GM21526 (cell line): ENCODE measurements around the gene MED4.

Experiments
- ATAC-seq: cut with Tn5 transposase; IDR thresholded peaks from one replicate; pipeline ENCODE4 v1.9.1; 2021; ENCODE audit warnings: moderate library complexity; ENCODE audit not compliant: unreplicated experiment, low FRiP score

MED4 gene

GRCh38 chr13:48094781-48095502 is at the start of gene MED4:
TSS of gene MED4 (minus strand) at chr13:48095104. CDS start at chr13:48095078, 26 bp downstream.
- peak; percentile 91 for ATAC-seq

- ATAC-seq, result no peak
Observed at GRCh38 chr13:48144413-48145035, 49.6 kb upstream of the MED4 start.

GRCh38 chr13:48142436-48142835 is 47.5 kb upstream of the MED4 start:
- ATAC-seq, result no peak

- no peak for ATAC-seq
Observed at GRCh38 chr13:48138270-48138669, 43.4 kb upstream of the MED4 start.

- no peak for ATAC-seq
Observed at GRCh38 chr13:48132961-48133360, 38.1 kb upstream of the MED4 start.

- ATAC-seq, result no peak
Observed at GRCh38 chr13:48131533-48131932, 36.6 kb upstream of the MED4 start.

- ATAC-seq, result no peak
Observed at GRCh38 chr13:48126944-48127830, 32.3 kb upstream of the MED4 start.

- ATAC-seq, result no peak
Observed at GRCh38 chr13:48125794-48126228, 30.9 kb upstream of the MED4 start.

GRCh38 chr13:48123812-48124211 is 28.9 kb upstream of the MED4 start:
- no peak for ATAC-seq

GRCh38 chr13:48121733-48122132 is 26.8 kb upstream of the MED4 start:
- ATAC-seq, result no peak

- ATAC-seq, result no peak
Observed at GRCh38 chr13:48120241-48120640, 25.3 kb upstream of the MED4 start.

GRCh38 chr13:48118030-48118429 is 23.1 kb upstream of the MED4 start:
- ATAC-seq, result no peak

GRCh38 chr13:48116808-48117207 is 21.9 kb upstream of the MED4 start:
- ATAC-seq, result no peak

GRCh38 chr13:48113756-48114130 is 18.8 kb upstream of the MED4 start:
- ATAC-seq, result no peak

GRCh38 chr13:48112896-48113755 is 18.2 kb upstream of the MED4 start:
- ATAC-seq, result no peak

- no peak for ATAC-seq
Observed at GRCh38 chr13:48110931-48111721, 16.2 kb upstream of the MED4 start.

GRCh38 chr13:48110132-48110868 is 15.4 kb upstream of the MED4 start:
- no peak for ATAC-seq

- no peak for ATAC-seq
Observed at GRCh38 chr13:48108106-48108505, 13.2 kb upstream of the MED4 start.

- ATAC-seq, result no peak
Observed at GRCh38 chr13:48097793-48098192, 2.9 kb upstream of the MED4 start.
